ENCODE data around the gene SPRY1. TPM values are rescaled to one million over a fixed set of nuclear protein-coding genes. Genes with fewer than 3 reads are reported as not detected.

SPRY1 gene
- total RNA-seq, 5 donors from 2014 or later (not counting 1 experiment from before 2014, with no cell fraction given): 3.2 to 18.6 (median 7.1) TPM

DNA sequence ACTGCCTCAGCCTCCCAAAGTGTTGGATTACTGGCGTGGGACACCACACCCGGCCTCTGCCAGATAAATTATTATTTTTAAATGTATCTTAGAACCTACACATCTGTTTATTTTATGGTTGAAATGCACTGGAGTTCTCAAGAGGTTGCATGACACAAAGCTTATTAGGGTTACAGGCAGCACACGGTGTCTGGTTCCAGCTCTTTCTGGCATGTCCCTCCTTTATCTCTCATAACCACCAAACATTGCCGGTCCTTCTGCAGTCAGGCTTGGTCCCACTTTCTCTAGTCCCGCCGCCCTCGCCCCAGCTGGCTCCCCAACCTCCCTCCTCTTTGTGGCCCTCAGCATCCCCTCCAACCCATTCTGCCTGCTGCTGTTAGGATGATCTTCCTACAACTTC, 39.7 kb upstream of the SPRY1 start:
- Histone ChIP-seq H3K4me3 (ENCODE audit: control insufficient read depth in 1 of 2, extremely low read depth in 1 of 2, low read length in 1 of 2) (no peak overlapping the region), H3K27ac (ENCODE audit: low read length) (no peak overlapping the region), H3K36me3 (ENCODE audit: control insufficient read depth in 2 of 2, extremely low read depth in 1 of 2, insufficient read depth in 1 of 2, low read length in 1 of 2) (no peaks in the 10 kb centered on the region), H3K27me3 (replicated peaks in 1 of 2; ENCODE audit: control insufficient read depth in 2 of 2, extremely low read depth in 1 of 2, insufficient read depth in 2 of 2, low read length in 1 of 2) (no peaks in the 10 kb centered on the region), H3K4me1 (ENCODE audit: control insufficient read depth in 1 of 2, extremely low read depth in 1 of 2, insufficient read depth in 2 of 2, low read length in 2 of 2) (peaks cover 0 to 3% of the 10 kb centered on the region in 2 experiments), H3K9me3 (no peaks in the 10 kb centered on the region)
- Mint-ChIP-seq H3K4me1 (peaks cover 5 to 8% (median 7%) of the 10 kb centered on the region in 3 donors), H3K9me3 (no peaks in the 10 kb centered on the region), H3K27ac (no peak overlapping the region), H3K36me3 (no peaks in the 10 kb centered on the region), H3K27me3 (peaks cover 8 to 9% of the 10 kb centered on the region in 2 donors), H3K4me3 (no peak overlapping the region)
- POLR2A ChIA-PET: interaction anchor here in 1 of 2 donors (0.6 kb wide), 1 partner anchor 698 kb away, joined by 4 read pairs; no protein-coding TSS in a partner anchor
- CTCF ChIA-PET: no interaction called here
- no peak for ATAC-seq (replicated peaks in 1 of 4)
- no peak for DNase-seq
- 72% methylated on average over 4 of the region's 7 CpGs for WGBS (ENCODE audit: insufficient coverage)

DNA sequence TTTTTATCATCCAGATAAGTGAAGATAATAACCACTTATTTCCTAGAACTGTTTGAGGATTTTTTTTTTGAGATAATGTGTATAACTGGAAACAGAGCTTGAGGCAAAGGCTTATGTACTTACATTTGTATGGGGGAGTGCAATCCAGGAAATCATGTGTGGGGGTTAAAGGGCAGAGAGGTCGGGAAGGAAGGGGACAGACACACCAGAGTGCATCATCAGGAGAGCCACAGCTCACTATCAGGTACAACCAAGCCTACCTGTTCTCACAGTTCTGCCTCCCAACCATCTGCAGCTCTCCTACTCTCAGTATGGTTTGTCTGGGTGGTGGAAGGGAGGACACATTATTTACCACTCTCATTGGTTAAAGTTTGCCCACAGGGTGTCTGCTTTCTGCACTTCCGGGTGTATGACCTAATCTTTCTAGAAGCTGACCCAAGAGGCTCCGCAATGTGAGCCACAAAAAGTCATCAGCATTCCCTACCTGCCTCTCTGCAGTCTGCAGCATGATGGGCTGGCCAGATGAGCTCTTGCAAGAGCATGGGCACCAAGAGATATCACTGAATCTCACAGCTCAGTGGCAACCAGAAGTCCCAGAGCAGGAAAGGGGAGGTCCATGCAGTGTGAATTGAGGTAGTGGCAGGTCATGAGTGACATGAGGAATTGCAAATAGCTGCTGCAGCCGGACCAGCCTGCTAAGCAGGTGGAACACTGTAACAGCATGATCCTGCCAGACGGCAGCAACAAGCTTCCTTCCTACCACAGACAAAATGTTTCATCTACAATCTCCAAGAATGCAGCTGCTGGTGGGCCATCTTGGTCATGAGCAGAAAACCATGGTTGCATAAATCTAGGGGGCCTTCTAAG, 36.9 kb upstream of the SPRY1 start:
- Histone ChIP-seq H3K27me3 (replicated peaks in 1 of 2; ENCODE audit: control insufficient read depth in 2 of 2, extremely low read depth in 1 of 2, insufficient read depth in 2 of 2, low read length in 1 of 2) (no peaks in the 10 kb centered on the region), H3K4me1 (ENCODE audit: control insufficient read depth in 1 of 2, extremely low read depth in 1 of 2, insufficient read depth in 2 of 2, low read length in 2 of 2) (no peaks in the 10 kb centered on the region), H3K36me3 (ENCODE audit: control insufficient read depth in 2 of 2, extremely low read depth in 1 of 2, insufficient read depth in 1 of 2, low read length in 1 of 2) (no peaks in the 10 kb centered on the region), H3K9me3 (no peaks in the 10 kb centered on the region), H3K4me3 (ENCODE audit: control insufficient read depth in 1 of 2, extremely low read depth in 1 of 2, low read length in 1 of 2) (no peak overlapping the region), H3K27ac (ENCODE audit: low read length) (no peak overlapping the region)
- H3K4me1 Mint-ChIP-seq: no peaks in the 10 kb centered on the region
- H3K27me3 Mint-ChIP-seq: peaks cover 6 to 13% of the 10 kb centered on the region in 2 donors
- DNase-seq: no peak
- 86% methylated on average over 3 of the region's 5 CpGs for WGBS (ENCODE audit: insufficient coverage)
- H3K36me3 Mint-ChIP-seq: no peaks in the 10 kb centered on the region
- POLR2A ChIA-PET: interaction anchor here in 1 of 2 donors (0.6 kb wide), 1 partner anchor 777 kb away, joined by 4 read pairs; no protein-coding TSS in a partner anchor
- no peak overlapping the region for H3K27ac Mint-ChIP-seq
- CTCF ChIA-PET: interaction anchor here in 1 of 2 donors (0.7 kb wide), 1 partner anchor 899 kb away, joined by 3 read pairs; no protein-coding TSS in a partner anchor
- ATAC-seq (replicated peaks in 1 of 4): no peak
- no peak overlapping the region for H3K4me3 Mint-ChIP-seq
- H3K9me3 Mint-ChIP-seq: peaks cover 0 to 2% (median 0%) of the 10 kb centered on the region in 3 donors

DNA sequence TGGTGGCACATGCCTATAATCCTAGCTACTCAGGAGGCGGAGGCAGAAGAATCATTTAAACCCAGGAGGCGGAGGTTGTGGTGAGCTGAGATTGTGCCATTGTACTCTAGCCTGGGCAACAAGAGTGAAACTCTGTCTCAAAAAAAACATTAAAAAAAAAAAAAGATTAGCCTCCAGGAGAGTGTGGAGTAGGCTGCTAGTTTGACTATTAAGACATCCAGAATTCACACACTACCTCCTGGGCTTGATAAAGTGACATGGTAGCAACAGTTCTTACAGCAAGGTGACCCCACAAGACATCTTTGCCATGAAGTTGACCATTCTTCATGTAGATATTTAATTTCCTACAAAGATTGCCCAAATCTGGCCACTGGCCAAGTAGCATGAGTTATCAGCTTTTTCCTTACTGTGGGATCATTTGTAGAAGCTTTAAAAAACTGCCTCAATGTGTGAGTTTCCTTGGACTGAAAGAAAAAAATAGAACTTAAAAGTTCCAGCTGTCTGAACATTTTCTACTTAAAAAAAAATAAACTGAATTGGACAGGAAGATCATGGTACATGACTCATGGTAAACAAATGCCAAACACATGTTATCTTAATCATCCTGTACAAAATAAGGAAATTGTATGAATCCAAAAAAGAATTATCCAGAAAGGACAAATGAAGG, 35.3 kb upstream of the SPRY1 start:
- WGBS (ENCODE audit: insufficient coverage): no CpG with 5 or more reads among the region's 2 CpGs
- no peak overlapping the region for H3K27ac ChIP-seq (ENCODE audit: low read length)
- CTCF ChIA-PET: no interaction called here

DNA sequence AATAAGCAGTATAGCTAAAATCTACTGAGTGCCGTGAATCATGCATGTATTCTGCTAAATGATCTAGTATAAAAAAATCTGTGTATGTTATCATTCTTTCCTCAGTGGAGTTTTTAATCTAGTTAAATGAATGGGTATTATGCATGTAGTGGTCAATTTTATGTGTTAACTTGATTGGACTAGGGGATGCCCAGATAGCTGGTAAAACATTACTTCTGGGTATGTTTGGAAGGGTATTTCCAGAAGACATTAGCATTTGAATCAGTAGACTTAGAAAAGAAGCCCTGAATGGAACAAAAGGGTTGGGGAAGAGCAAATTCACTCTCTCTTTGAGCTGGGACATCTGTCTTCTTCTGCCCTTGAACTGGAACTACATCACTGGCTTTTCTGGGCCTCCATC, 34.5 kb upstream of the SPRY1 start:
- H3K4me3 ChIP-seq (ENCODE audit: control insufficient read depth in 1 of 2, extremely low read depth in 1 of 2, low read length in 1 of 2): no peak overlapping the region
- POLR2A ChIA-PET: no interaction called here
- no peaks in the 10 kb centered on the region for H3K36me3 ChIP-seq (ENCODE audit: control insufficient read depth in 2 of 2, extremely low read depth in 1 of 2, insufficient read depth in 1 of 2, low read length in 1 of 2)
- Mint-ChIP-seq H3K9me3 (peaks cover 0 to 2% (median 0%) of the 10 kb centered on the region in 3 donors), H3K4me1 (no peaks in the 10 kb centered on the region), H3K27me3 (peaks cover 9 to 12% of the 10 kb centered on the region in 2 donors), H3K27ac (no peak overlapping the region), H3K36me3 (no peaks in the 10 kb centered on the region), H3K4me3 (no peak overlapping the region)
- H3K9me3 ChIP-seq: no peaks in the 10 kb centered on the region
- no peaks in the 10 kb centered on the region for H3K27me3 ChIP-seq (replicated peaks in 1 of 2; ENCODE audit: control insufficient read depth in 2 of 2, extremely low read depth in 1 of 2, insufficient read depth in 2 of 2, low read length in 1 of 2)
- DNase-seq (no peak), ATAC-seq (replicated peaks in 1 of 4) (no peak)
- CTCF ChIA-PET: no interaction called here
- no peak overlapping the region for H3K27ac ChIP-seq (ENCODE audit: low read length)
- H3K4me1 ChIP-seq (ENCODE audit: control insufficient read depth in 1 of 2, extremely low read depth in 1 of 2, insufficient read depth in 2 of 2, low read length in 2 of 2): no peaks in the 10 kb centered on the region
- no CpG with 5 or more reads among the region's 1 CpG for WGBS (ENCODE audit: insufficient coverage)

More for the DNA sequence above, 35.3 kb upstream of the SPRY1 start:
- Mint-ChIP-seq H3K36me3 (no peaks in the 10 kb centered on the region), H3K4me3 (no peak overlapping the region), H3K4me1 (no peaks in the 10 kb centered on the region), H3K27ac (no peak overlapping the region), H3K27me3 (peaks cover 9 to 13% of the 10 kb centered on the region in 2 donors), H3K9me3 (peaks cover 0 to 2% (median 0%) of the 10 kb centered on the region in 3 donors)
- DNase-seq (no peak), ATAC-seq (replicated peaks in 1 of 4) (no peak)
- H3K36me3 ChIP-seq (ENCODE audit: control insufficient read depth in 2 of 2, extremely low read depth in 1 of 2, insufficient read depth in 1 of 2, low read length in 1 of 2): no peaks in the 10 kb centered on the region
- POLR2A ChIA-PET: no interaction called here
- no peaks in the 10 kb centered on the region for H3K4me1 ChIP-seq (ENCODE audit: control insufficient read depth in 1 of 2, extremely low read depth in 1 of 2, insufficient read depth in 2 of 2, low read length in 2 of 2)
- H3K4me3 ChIP-seq (ENCODE audit: control insufficient read depth in 1 of 2, extremely low read depth in 1 of 2, low read length in 1 of 2): no peak overlapping the region
- H3K27me3 ChIP-seq (replicated peaks in 1 of 2; ENCODE audit: control insufficient read depth in 2 of 2, extremely low read depth in 1 of 2, insufficient read depth in 2 of 2, low read length in 1 of 2): no peaks in the 10 kb centered on the region
- no peaks in the 10 kb centered on the region for H3K9me3 ChIP-seq

DNA sequence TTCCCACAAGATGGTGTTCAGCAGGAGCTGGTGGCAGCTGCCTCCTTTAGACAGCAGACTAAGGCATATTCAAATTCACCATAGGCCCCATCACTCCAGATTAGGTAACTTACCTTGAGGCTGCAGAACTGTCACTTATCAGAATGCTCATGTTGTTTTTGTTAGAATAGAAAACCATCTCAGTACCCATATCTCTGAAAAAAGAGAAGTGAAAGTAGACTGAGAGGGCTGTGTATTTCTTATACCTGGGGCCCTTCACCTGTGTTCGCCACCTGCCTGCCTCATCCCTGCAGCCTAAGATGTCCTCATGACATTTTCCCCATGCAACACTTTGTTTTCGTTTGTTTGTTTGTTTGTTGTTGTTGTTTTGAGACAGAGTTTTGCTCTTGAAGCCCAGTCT, 32.9 kb upstream of the SPRY1 start:
- no peak overlapping the region for H3K27ac Mint-ChIP-seq
- peaks cover 6% of the 10 kb centered on the region in 2 donors for H3K27me3 Mint-ChIP-seq
- H3K27ac ChIP-seq (ENCODE audit: low read length): no peak overlapping the region
- H3K27me3 ChIP-seq (replicated peaks in 1 of 2; ENCODE audit: control insufficient read depth in 2 of 2, extremely low read depth in 1 of 2, insufficient read depth in 2 of 2, low read length in 1 of 2): no peaks in the 10 kb centered on the region
- H3K9me3 Mint-ChIP-seq: peaks cover 0 to 2% (median 0%) of the 10 kb centered on the region in 3 donors
- H3K36me3 ChIP-seq (ENCODE audit: control insufficient read depth in 2 of 2, extremely low read depth in 1 of 2, insufficient read depth in 1 of 2, low read length in 1 of 2): no peaks in the 10 kb centered on the region
- H3K4me1 ChIP-seq (ENCODE audit: control insufficient read depth in 1 of 2, extremely low read depth in 1 of 2, insufficient read depth in 2 of 2, low read length in 2 of 2): no peaks in the 10 kb centered on the region
- H3K9me3 ChIP-seq: no peaks in the 10 kb centered on the region
- H3K36me3 Mint-ChIP-seq: no peaks in the 10 kb centered on the region
- POLR2A ChIA-PET: no interaction called here
- H3K4me1 Mint-ChIP-seq: no peaks in the 10 kb centered on the region
- no peak overlapping the region for H3K4me3 Mint-ChIP-seq
- CTCF ChIA-PET: no interaction called here
- no peak for ATAC-seq (replicated peaks in 1 of 4)
- WGBS (ENCODE audit: insufficient coverage): 80% methylated on average over 1 of the region's 2 CpGs
- no peak overlapping the region for H3K4me3 ChIP-seq (ENCODE audit: control insufficient read depth in 1 of 2, extremely low read depth in 1 of 2, low read length in 1 of 2)
- DNase-seq: no peak

DNA sequence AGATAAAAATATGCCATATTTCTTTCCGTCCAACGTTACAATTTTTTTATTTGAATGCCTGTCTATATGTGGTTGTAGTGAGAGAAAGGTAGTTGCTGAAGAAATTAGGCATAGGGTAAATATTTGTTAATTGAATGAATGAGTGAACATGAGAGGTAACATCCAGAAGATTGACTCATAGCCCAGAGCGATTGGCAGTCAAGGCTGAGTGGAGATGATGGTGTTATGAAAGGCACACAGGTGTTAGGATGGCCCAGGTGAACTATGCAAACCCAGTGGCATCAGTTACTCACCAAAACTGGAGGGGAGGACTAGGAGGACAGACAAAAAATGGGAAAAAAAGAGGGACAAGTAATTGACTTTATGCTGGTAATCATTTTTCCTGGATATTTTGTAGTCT, 31.7 kb upstream of the SPRY1 start:
- no peak overlapping the region for H3K27ac Mint-ChIP-seq
- Histone ChIP-seq H3K27ac (ENCODE audit: low read length) (no peak overlapping the region), H3K36me3 (ENCODE audit: control insufficient read depth in 2 of 2, extremely low read depth in 1 of 2, insufficient read depth in 1 of 2, low read length in 1 of 2) (no peaks in the 10 kb centered on the region), H3K4me3 (ENCODE audit: control insufficient read depth in 1 of 2, extremely low read depth in 1 of 2, low read length in 1 of 2) (no peak overlapping the region), H3K27me3 (replicated peaks in 1 of 2; ENCODE audit: control insufficient read depth in 2 of 2, extremely low read depth in 1 of 2, insufficient read depth in 2 of 2, low read length in 1 of 2) (no peaks in the 10 kb centered on the region), H3K9me3 (no peaks in the 10 kb centered on the region), H3K4me1 (ENCODE audit: control insufficient read depth in 1 of 2, extremely low read depth in 1 of 2, insufficient read depth in 2 of 2, low read length in 2 of 2) (no peaks in the 10 kb centered on the region)
- no peaks in the 10 kb centered on the region for H3K4me1 Mint-ChIP-seq
- WGBS (ENCODE audit: insufficient coverage): 100% methylated on average over 1 of the region's 3 CpGs
- DNase-seq (no peak), ATAC-seq (replicated peaks in 1 of 4) (no peak)
- POLR2A ChIA-PET: no interaction called here
- peaks cover 0 to 2% (median 0%) of the 10 kb centered on the region in 3 donors for H3K9me3 Mint-ChIP-seq
- no peaks in the 10 kb centered on the region for H3K36me3 Mint-ChIP-seq
- no peak overlapping the region for H3K4me3 Mint-ChIP-seq
- CTCF ChIA-PET: interaction anchor here in 1 of 2 donors (0.5 kb wide), 1 partner anchor 749 kb away, joined by 3 read pairs; no protein-coding TSS in a partner anchor
- peaks cover 3 to 5% of the 10 kb centered on the region in 2 donors for H3K27me3 Mint-ChIP-seq
